Measurements from ENCODE around the gene EEA1.

EEA1 gene

DNA sequence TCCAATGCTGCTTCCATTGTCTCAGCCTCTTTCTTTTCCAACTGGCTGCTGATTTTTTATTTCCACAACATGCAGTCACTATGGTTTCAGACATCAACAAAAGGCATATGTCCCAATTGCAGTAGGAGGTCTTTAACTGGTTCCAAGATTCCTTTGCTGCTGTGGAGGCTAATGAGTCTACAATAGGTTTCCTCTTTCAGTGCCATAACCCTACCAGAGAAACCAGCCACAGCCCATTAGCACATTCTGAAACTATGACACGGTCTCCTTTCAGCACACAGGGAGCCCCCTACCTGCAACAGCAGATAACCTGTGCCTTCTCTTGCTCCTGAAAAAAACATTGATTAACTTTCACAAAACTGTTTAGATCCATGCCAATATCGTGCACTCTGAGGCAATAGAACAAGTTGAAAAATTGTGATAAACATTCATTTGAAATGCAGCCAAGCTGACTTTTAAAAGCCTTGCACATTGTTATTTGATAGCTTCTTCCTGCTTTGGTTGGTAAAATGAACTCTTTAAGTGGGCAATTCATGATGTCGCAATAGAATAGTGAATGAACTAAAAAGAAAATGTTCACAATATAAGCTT is 193.9 kb downstream of the EEA1 start:
- in situ Hi-C loops (cut with MboI; ENCODE audit: low pct_unique_long_range_greater_than_20kb, low sequenced_read_pairs, unreplicated experiment): no loop called here
- TF ChIP-seq, protein P1, sequence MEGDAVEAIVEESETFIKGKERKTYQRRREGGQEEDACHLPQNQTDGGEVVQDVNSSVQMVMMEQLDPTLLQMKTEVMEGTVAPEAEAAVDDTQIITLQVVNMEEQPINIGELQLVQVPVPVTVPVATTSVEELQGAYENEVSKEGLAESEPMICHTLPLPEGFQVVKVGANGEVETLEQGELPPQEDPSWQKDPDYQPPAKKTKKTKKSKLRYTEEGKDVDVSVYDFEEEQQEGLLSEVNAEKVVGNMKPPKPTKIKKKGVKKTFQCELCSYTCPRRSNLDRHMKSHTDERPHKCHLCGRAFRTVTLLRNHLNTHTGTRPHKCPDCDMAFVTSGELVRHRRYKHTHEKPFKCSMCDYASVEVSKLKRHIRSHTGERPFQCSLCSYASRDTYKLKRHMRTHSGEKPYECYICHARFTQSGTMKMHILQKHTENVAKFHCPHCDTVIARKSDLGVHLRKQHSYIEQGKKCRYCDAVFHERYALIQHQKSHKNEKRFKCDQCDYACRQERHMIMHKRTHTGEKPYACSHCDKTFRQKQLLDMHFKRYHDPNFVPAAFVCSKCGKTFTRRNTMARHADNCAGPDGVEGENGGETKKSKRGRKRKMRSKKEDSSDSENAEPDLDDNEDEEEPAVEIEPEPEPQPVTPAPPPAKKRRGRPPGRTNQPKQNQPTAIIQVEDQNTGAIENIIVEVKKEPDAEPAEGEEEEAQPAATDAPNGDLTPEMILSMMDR (IDR thresholded peaks at IDR 0.05; ENCODE audit: extremely low read depth, insufficient read depth, missing control alignments): no peak
- peak; percentile 9 for DNase-seq (ENCODE audit: low spot score)

DNA sequence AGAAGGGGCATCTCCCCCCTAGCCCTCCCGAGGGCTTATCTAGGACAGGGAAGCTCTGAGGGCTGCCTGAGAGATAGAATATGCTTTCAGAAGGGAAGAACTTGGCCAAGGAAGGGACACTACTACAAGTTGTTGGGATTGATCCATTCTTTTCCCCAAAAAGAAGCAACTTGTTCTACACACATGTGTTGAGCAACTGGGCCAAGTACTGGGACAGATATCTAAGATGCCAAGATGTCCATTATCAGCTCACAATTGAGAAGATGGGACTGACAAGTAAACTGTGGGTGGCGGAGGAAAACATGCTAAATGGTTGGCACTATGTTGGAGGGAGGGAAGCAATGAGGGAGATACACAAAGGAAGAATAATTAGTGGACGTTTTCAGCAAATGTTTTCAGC is 195.4 kb downstream of the EEA1 start:
- in situ Hi-C loops (cut with MboI; ENCODE audit: low pct_unique_long_range_greater_than_20kb, low sequenced_read_pairs, unreplicated experiment): no loop called here

DNA sequence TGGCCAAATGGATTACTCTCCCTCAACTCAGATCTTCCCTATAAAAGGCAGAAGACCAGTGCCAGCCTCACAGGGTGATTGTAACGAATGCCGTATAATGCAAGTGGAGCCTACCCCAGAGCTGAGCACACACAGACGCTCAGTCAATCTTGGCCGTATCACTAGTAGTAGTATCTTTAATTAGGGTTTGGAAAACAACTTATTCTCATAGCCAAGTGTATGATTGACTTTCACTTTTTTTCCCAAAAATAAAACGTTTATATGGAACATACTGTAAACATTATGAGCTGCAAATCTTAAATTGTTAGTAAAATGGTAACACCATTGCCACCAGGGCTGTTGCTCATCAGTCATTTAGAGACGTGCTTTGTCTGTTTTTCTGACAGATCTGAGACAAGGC is 195.9 kb downstream of the EEA1 start:
- in situ Hi-C loops (cut with MboI; ENCODE audit: low pct_unique_long_range_greater_than_20kb, low sequenced_read_pairs, unreplicated experiment): no loop called here
- DNase-seq (ENCODE audit: low spot score): no peak
- TF ChIP-seq, protein P1 (IDR thresholded peaks at IDR 0.05; ENCODE audit: extremely low read depth, insufficient read depth, missing control alignments): no peak

More for the DNA sequence above, 195.4 kb downstream of the EEA1 start:
- TF ChIP-seq, protein P1 (IDR thresholded peaks at IDR 0.05; ENCODE audit: extremely low read depth, insufficient read depth, missing control alignments): no peak
- no peak for DNase-seq (ENCODE audit: low spot score)

DNA sequence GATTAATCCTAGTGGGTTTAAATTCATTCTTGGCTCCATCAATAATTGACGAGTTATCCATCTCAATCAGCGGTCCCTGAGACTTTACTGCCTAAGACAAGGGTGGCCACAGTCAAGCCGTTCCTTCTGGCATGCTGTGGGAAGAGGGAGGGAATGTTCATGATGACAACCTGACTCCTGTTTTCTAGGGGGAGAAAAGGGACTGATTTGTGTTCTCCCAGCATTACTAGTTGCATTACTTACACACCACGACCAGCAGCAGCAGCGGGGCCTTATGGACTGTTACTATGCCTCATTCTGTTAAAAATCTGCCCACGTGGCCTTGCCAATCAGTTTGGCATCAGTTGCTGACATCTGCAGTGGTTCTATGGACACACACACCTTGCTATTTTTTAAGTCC is 196.4 kb downstream of the EEA1 start:
- no peak for DNase-seq (ENCODE audit: low spot score)
- in situ Hi-C loops (cut with MboI; ENCODE audit: low pct_unique_long_range_greater_than_20kb, low sequenced_read_pairs, unreplicated experiment): no loop called here
- TF ChIP-seq, protein P1 (IDR thresholded peaks at IDR 0.05; ENCODE audit: extremely low read depth, insufficient read depth, missing control alignments): no peak

DNA sequence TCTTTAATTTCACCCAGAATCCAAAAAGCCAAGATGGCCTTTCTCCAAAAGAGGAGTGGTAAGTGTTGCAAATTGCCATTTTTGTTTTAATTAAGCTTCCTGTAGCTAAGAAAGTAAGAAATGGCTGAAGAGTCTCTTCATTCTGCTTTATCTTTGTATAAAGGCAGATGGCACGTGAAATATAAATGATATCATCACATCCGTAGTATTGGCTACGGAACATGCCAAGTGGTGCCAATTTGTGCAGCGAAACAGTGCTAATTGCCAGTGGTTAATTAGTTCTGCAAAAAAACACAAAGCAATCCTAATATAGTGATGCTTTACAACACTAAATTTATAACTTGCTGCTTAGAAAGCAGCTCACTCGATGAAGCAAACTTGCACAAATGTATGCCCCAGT is 196.9 kb downstream of the EEA1 start:
- no peak for DNase-seq (ENCODE audit: low spot score)
- TF ChIP-seq, protein P1 (IDR thresholded peaks at IDR 0.05; ENCODE audit: extremely low read depth, insufficient read depth, missing control alignments): no peak
- in situ Hi-C loops (cut with MboI; ENCODE audit: low pct_unique_long_range_greater_than_20kb, low sequenced_read_pairs, unreplicated experiment): no loop called here

DNA sequence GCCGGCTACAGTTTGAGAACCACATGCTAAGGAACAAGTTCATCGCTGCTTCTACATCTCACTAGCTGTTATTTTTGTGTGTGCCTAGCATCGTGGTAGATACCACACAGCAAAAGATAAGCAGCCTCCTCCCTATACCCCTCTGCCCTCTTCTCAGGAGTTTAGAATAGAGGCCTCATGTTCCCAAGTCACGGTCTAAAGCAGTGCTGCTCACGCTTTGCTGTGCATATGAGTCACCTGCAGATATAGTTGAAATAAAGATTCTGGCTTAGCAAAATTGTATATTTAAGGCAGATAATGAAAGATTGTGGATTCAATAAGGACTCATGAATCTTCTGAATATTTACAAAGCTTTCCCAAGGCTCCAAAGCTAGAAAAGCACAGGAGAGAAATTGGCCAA is 198.3 kb downstream of the EEA1 start:
- TF ChIP-seq, protein P1 (IDR thresholded peaks at IDR 0.05; ENCODE audit: extremely low read depth, insufficient read depth, missing control alignments): no peak
- no peak for DNase-seq (ENCODE audit: low spot score)
- in situ Hi-C loops (cut with MboI; ENCODE audit: low pct_unique_long_range_greater_than_20kb, low sequenced_read_pairs, unreplicated experiment): no loop called here
